OCI-LY7 (cell line): ENCODE measurements around the gene CCT5. TPM values are rescaled to one million over a fixed set of nuclear protein-coding genes. Genes with fewer than 3 reads are reported as not detected.

Source experiments
- BruUV-seq: library from RNA; stranded (reverse); fragments of 400-500 nt; replicated peaks from 2 replicates; lab custom pipeline; 2021; lab: Mats Ljungman, UMichigan
- CTCF ChIA-PET: fragments of 300-600 bp; sonication (Branson Sonifier 250); formaldehyde crosslinking; loops from one replicate; lab custom pipeline; 2022; ENCODE audit warnings: antibody characterized with exemption; ENCODE audit not compliant: unreplicated experiment; lab: Charles Lee
- POLR2A ChIA-PET: fragments of 300-600 bp; sonication (Branson Sonifier 250); formaldehyde crosslinking; loops from one replicate; lab custom pipeline; 2022; ENCODE audit warnings: antibody characterized with exemption; lab: Charles Lee
- DNase-seq: peaks from one replicate; pipeline ENCODE4 v3.0.0-alpha.2; 2015; ENCODE audit warnings: low spot score
- H2AFZ ChIP-seq: fragments of 200-600 bp; sonication (generic), shearing (Covaris generic); 2 replicates; pipeline ENCODE4 v1.6.1; 2014; ENCODE audit warnings: mild to moderate bottlenecking, antibody characterized with exemption, low read length, moderate library complexity
- H3K27ac ChIP-seq: fragments of 200-600 bp; sonication (generic); 2 replicates; pipeline ENCODE4 v1.5.1; 2014; ENCODE audit warnings: mixed run types, low read depth, mild to moderate bottlenecking, moderate library complexity, low read length, inconsistent platforms; ENCODE audit not compliant: poor library complexity, severe bottlenecking
- H3K36me3 ChIP-seq: fragments of 200-600 bp; sonication (generic); 2 replicates; pipeline ENCODE4 v1.6.1; 2014; ENCODE audit warnings: mild to moderate bottlenecking, antibody characterized with exemption, low read length, moderate library complexity, mixed read lengths; ENCODE audit not compliant: insufficient read depth
- H3K4me1 ChIP-seq: fragments of 200-600 bp; sonication (generic); 2 replicates; pipeline ENCODE4 v1.5.1; 2014; ENCODE audit warnings: mild to moderate bottlenecking, low read length; ENCODE audit not compliant: insufficient read depth, poor library complexity, severe bottlenecking
- H3K4me2 ChIP-seq: fragments of 200-600 bp; sonication (generic); 2 replicates; pipeline ENCODE4 v1.6.1; 2014; ENCODE audit warnings: mild to moderate bottlenecking, low read length
- H3K4me3 ChIP-seq: fragments of 200-600 bp; sonication (generic); 2 replicates; pipeline ENCODE4 v1.5.1; 2014; ENCODE audit warnings: mild to moderate bottlenecking, low read depth, low read length; ENCODE audit not compliant: poor library complexity, severe bottlenecking
- H3K79me2 ChIP-seq: fragments of 200-600 bp; sonication (generic); 2 replicates; pipeline ENCODE4 v1.6.1; 2016; ENCODE audit warnings: low read depth, mild to moderate bottlenecking, low read length, moderate library complexity, mixed read lengths; ENCODE audit not compliant: insufficient read depth
- H3K9me2 ChIP-seq: fragments of 200-600 bp; sonication (generic); 2 replicates; pipeline ENCODE4 v1.6.1; 2016; ENCODE audit warnings: mild to moderate bottlenecking, low read length, mixed read lengths; ENCODE audit not compliant: insufficient read depth
- H3K9me3 ChIP-seq: fragments of 200-600 bp; sonication (generic); 2 replicates; pipeline ENCODE4 v1.6.1; 2014; ENCODE audit warnings: mild to moderate bottlenecking, mixed run types, low read length, mixed read lengths
- H4K20me1 ChIP-seq: fragments of 200-600 bp; sonication (generic); 2 replicates; pipeline ENCODE4 v1.6.1; 2014; ENCODE audit warnings: mild to moderate bottlenecking, antibody characterized with exemption, low read length, moderate library complexity, mixed read lengths; ENCODE audit not compliant: insufficient read depth
- CTCF ChIP-seq: fragments of 200-600 bp; sonication (generic); conservative IDR thresholded peaks from 2 replicates; pipeline ENCODE4 v1.5.1; 2014; ENCODE audit warnings: mild to moderate bottlenecking, antibody characterized with exemption, low read length, moderate library complexity, mixed read lengths
- EZH2phosphoT487 ChIP-seq: fragments of 200-600 bp; sonication (generic); IDR thresholded peaks from 2 replicates; pipeline ENCODE4 v1.6.1; 2018; ENCODE audit warnings: low read depth, borderline replicate concordance, mild to moderate bottlenecking, mixed run types, antibody characterized with exemption, low read length, moderate library complexity, mixed read lengths
- intact Hi-C: fragments of 100-400 bp; cut with micrococcal nuclease; formaldehyde crosslinking; loops from one replicate; pipeline ENCODE4 v1.10.0; 2022; ENCODE audit not compliant: unreplicated experiment
- total RNA-seq, 2 experiments: library from RNA; depleted of rRNA in 1 of 2; stranded (reverse); fragments of >200 nt in 1 of 2; shearing (Covaris generic) in 1 of 2; gene quantifications; 2 replicates each; pipeline ENCODE4 v1.2.3, GENCODE V29; 2014 to 2022

CCT5 gene
- total RNA-seq, 2 experiments from 2014 or later = 389 to 498 TPM

DNA sequence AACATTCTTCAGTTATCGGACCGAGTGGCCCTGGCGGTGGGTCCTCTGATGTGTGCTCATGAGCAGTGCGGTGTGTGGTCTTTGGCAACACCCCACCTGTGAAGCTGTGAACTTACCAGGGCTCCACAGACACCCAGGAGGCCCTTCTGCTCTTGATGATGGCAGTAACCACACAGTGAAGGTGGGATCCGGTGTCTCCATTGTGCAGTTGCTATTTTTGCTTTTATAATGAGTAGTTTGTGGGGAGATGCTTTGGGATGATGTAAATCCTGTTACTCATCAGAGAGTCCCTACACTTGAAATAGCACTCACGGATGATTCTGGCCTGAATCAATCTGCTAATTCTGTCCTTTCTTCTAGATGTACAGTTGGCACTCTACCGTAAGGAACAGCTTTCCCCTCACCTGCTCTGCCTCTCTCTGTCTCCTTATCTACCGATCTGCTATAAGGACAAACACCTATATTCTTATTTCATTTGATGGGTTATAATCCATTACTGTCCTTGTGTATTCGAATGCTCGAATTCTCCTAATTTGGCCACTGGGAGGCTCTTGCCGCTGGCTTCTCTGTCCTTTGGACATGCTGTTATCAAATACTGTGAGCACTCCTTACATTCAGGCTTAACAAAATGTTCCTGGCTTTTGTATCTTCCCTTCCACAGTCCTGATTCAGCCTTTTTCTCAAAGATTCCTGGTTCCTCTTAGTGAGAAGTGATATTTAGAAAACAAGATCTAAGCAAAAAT, 20.6 kb upstream of the CCT5 start:
- no peak overlapping the region for H3K4me2 ChIP-seq
- CTCF ChIA-PET = no interaction called here
- no peaks in the 10 kb centered on the region for H3K4me1 ChIP-seq
- no peak overlapping the region for H2AFZ ChIP-seq
- H3K9me3 ChIP-seq = no peaks in the 10 kb centered on the region
- no peak overlapping the region for H3K27ac ChIP-seq
- H3K4me3 ChIP-seq = no peak overlapping the region
- BruUV-seq = no TSS peak
- peaks cover 1% of the 10 kb centered on the region; the same call in 1 of the 2 replicates for H3K36me3 ChIP-seq
- TF ChIP-seq EZH2phosphoT487 = no peak
- TF ChIP-seq CTCF = peak; percentile 38; the same call in 1 of the 2 replicates
- POLR2A ChIA-PET = interaction anchor here (1.0 kb wide), 1 partner anchor 20 kb away, joined by 3 read pairs; no protein-coding TSS in a partner anchor
- H4K20me1 ChIP-seq = no peaks in the 10 kb centered on the region
- intact Hi-C loops = no loop called here
- no peak for DNase-seq
- no peaks in the 10 kb centered on the region for H3K79me2 ChIP-seq
- no peaks in the 10 kb centered on the region for H3K9me2 ChIP-seq

DNA sequence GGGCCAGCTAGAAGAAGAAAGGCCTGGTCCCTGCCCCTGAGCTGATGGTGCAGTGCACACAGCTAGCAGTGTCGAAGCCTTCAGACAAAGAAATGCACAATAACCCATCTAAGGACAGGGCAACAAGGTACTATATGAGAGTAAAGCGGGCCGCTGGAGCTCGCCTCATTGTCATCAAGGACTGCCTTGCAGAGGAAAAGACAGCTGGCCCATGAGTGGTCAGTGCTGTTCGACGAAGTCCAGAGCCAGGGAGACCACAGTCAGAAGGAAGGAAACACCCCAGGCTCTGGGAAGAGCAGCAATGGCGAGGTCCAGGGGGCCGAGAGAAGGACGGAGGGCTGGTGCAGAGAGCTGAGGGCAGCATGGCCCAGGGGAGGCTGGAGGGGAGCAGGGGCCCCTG, 17.7 kb upstream of the CCT5 start:
- Histone ChIP-seq H2AFZ (no peak overlapping the region), H3K4me1 (no peaks in the 10 kb centered on the region), H3K79me2 (no peaks in the 10 kb centered on the region), H3K27ac (no peak overlapping the region), H3K36me3 (peaks cover 17% of the 10 kb centered on the region), H4K20me1 (no peaks in the 10 kb centered on the region), H3K4me3 (no peak overlapping the region), H3K4me2 (no peak overlapping the region), H3K9me2 (no peaks in the 10 kb centered on the region), H3K9me3 (no peaks in the 10 kb centered on the region)
- intact Hi-C loops = no loop called here
- BruUV-seq = no TSS peak
- TF ChIP-seq EZH2phosphoT487 = no peak
- no peak for TF ChIP-seq CTCF
- POLR2A ChIA-PET = no interaction called here
- no peak for DNase-seq
- CTCF ChIA-PET = no interaction called here

GRCh38 chr5:10233011-10233410, 17.1 kb upstream of the CCT5 start:
- BruUV-seq = no TSS peak
- no peak overlapping the region for H3K27ac ChIP-seq
- no peaks in the 10 kb centered on the region for H3K9me2 ChIP-seq
- peaks cover 17% of the 10 kb centered on the region for H3K36me3 ChIP-seq
- no peaks in the 10 kb centered on the region for H3K9me3 ChIP-seq
- no peak overlapping the region for H3K4me3 ChIP-seq
- ChIA-PET CTCF (interaction anchor here (0.7 kb wide), 1 partner anchor 15 kb away, joined by 3 read pairs; no protein-coding TSS in a partner anchor), POLR2A (no interaction called here)
- H2AFZ ChIP-seq = no peak overlapping the region
- no peak overlapping the region for H3K4me2 ChIP-seq
- no peaks in the 10 kb centered on the region for H3K79me2 ChIP-seq
- H3K4me1 ChIP-seq = no peaks in the 10 kb centered on the region
- H4K20me1 ChIP-seq = no peaks in the 10 kb centered on the region
- no peak for TF ChIP-seq EZH2phosphoT487
- TF ChIP-seq CTCF = no peak
- intact Hi-C loops = no loop called here
- DNase-seq = no peak
